HepG2 (cell line): ENCODE data around the gene DLX3.

ENCODE experiments used
- ATM ChIP-seq: fragments of 450-650 bp; IDR thresholded peaks from 2 replicates; pipeline ENCODE4 v1.7.1; 2017; ENCODE audit warnings: mild to moderate bottlenecking, borderline replicate concordance
- CEBPG ChIP-seq: IDR thresholded peaks from 2 replicates; pipeline ENCODE4 v1.6.1; 2016
- CTCF ChIP-seq: sonication (generic); formaldehyde crosslinking; IDR thresholded peaks from 2 replicates; pipeline ENCODE4 v1.5.0; 2020; ENCODE audit warnings: mild to moderate bottlenecking, missing genetic modification reagents, moderate library complexity
- FOXM1 ChIP-seq: sonication (generic); formaldehyde crosslinking; IDR thresholded peaks from 2 replicates; pipeline ENCODE4 v1.5.0; 2020; ENCODE audit warnings: missing genetic modification reagents
- MLXIP ChIP-seq: sonication (generic); formaldehyde crosslinking; IDR thresholded peaks from 2 replicates; pipeline ENCODE4 v1.9.0; 2021; ENCODE audit warnings: missing genetic modification reagents, borderline replicate concordance
- PHF21A ChIP-seq: sonication (generic); formaldehyde crosslinking; IDR thresholded peaks from 2 replicates; pipeline ENCODE4 v1.5.0; 2020; ENCODE audit warnings: mild to moderate bottlenecking, missing genetic modification reagents
- POLR2AphosphoS5 ChIP-seq: IDR thresholded peaks from 2 replicates; pipeline ENCODE4 v1.6.1; 2012; ENCODE audit warnings: low read depth, low read length
- RAD51 ChIP-seq: fragments of 450-650 bp; IDR thresholded peaks from 2 replicates; pipeline ENCODE4 v1.6.1; 2016; ENCODE audit warnings: borderline replicate concordance
- REPIN1 ChIP-seq: sonication (generic); formaldehyde crosslinking; IDR thresholded peaks from 2 replicates; pipeline ENCODE4 v1.8.0; 2022; ENCODE audit warnings: missing genetic modification reagents, low read depth, mild to moderate bottlenecking, borderline replicate concordance
- RFX5 ChIP-seq: IDR thresholded peaks from 2 replicates; pipeline ENCODE4 v1.6.1; 2011; ENCODE audit warnings: low read depth, low read length, improper control_type of control experiment
- SRSF1 ChIP-seq: fragments of 200-400 bp; formaldehyde crosslinking; optimal IDR thresholded peaks from 2 replicates; pipeline ENCODE3; 2017; ENCODE audit warnings: mild to moderate bottlenecking, low read depth, low read length, moderate library complexity
- TAF1 ChIP-seq: sonication (generic); formaldehyde crosslinking; IDR thresholded peaks from 2 replicates; pipeline ENCODE4 v1.4.0; 2020; ENCODE audit warnings: missing genetic modification reagents
- ZBTB40 ChIP-seq, 2 experiments: fragments of 450-650 bp in 1 of 2; sonication (generic) in 1 of 2; formaldehyde crosslinking in 1 of 2; IDR thresholded peaks; 2 replicates each; pipeline versions ENCODE4 v1.6.1 to v1.8.0; 2016 to 2022; ENCODE audit warnings: antibody characterized with exemption in 1 of 2, mild to moderate bottlenecking in 1 of 2, missing genetic modification reagents in 1 of 2
- TF ChIP-seq, protein P1 (sequence below): sonication (generic); formaldehyde crosslinking; conservative IDR thresholded peaks from 2 replicates; pipeline ENCODE4 v1.8.0; 2022; ENCODE audit warnings: missing genetic modification reagents

DNA sequence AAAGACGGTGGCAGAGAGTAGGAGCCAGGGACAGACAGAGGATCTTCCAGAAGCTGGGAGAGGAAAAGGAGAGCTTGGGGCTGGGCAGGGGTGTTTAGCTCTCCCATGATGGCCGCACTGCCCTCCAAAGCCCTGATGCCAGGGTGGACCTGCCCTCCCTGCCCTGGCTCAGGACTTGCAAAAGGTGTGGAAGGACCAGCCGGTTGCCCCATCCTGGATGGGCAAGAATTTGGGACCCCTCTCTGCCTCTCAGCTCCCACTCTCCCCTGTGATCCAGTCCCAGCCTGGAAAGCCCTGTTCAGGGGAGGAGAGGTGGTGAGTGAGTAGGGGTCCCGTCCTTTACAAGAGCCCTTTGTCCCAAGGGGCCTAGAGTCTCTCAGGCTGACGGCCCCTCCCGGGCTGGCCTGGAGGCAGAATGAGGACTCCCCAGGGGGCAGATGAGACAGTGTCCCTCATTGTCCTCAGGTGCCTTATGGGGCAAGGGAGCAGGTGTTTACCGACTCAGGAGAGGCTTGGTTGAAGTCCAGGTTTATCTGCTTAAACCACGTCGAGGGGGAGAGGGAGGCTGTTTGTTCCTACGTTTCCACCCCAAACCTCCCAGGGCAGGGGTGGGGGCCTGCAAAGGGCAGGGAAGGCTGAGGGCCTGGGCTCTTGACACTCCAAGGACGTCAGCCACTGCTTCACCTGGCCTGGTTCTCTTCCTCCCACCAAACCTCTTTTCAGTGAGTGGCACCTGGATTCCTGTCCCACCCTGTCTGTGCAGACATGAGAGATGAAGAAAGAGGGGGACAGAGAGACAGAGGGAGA lies 41.6 kb upstream of the DLX3 start:
- TF ChIP-seq PHF21A (CRISPR knock-in tag) (0 out of 2 replicates have a peak, but pooled peaks have one; percentile 13), MLXIP (CRISPR knock-in tag) (no peak), CEBPG (no peak), ATM (no peak), TAF1 (CRISPR knock-in tag) (no peak), SRSF1 (no peak), RFX5 (no peak), RAD51 (no peak), FOXM1 (CRISPR knock-in tag) (no peak), REPIN1 (no peak), POLR2AphosphoS5 (no peak), ZBTB40 (IDR thresholded peaks at IDR 0.05) (no peak), ZBTB40 (CRISPR knock-in tag; IDR thresholded peaks at IDR 0.05) (no peak), CTCF (CRISPR knock-in tag) (no peak)
- TF ChIP-seq, protein P1, sequence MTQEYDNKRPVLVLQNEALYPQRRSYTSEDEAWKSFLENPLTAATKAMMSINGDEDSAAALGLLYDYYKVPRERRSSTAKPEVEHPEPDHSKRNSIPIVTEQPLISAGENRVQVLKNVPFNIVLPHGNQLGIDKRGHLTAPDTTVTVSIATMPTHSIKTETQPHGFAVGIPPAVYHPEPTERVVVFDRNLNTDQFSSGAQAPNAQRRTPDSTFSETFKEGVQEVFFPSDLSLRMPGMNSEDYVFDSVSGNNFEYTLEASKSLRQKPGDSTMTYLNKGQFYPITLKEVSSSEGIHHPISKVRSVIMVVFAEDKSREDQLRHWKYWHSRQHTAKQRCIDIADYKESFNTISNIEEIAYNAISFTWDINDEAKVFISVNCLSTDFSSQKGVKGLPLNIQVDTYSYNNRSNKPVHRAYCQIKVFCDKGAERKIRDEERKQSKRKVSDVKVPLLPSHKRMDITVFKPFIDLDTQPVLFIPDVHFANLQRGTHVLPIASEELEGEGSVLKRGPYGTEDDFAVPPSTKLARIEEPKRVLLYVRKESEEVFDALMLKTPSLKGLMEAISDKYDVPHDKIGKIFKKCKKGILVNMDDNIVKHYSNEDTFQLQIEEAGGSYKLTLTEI (CRISPR knock-in tag), result no peak
